GM12878 (cell line): ENCODE results near the gene CXCL17. TPM values are rescaled to one million over a fixed set of nuclear protein-coding genes. Genes with fewer than 3 reads are reported as not detected.

ENCODE experiments used
- ATAC-seq: fragments of 200-7000 bp; cut with Tn5 transposase; 3 replicates; pipeline ENCODE4 v1.9.1; 2020; ENCODE audit warnings: mild to moderate bottlenecking, moderate library complexity
- BruUV-seq: library from RNA; stranded (reverse); fragments of 400-500 nt; replicated peaks from 2 replicates; lab custom pipeline; 2021; lab: Mats Ljungman, UMichigan
- CTCF ChIA-PET: fragments of 300-600 bp; sonication (Branson Sonifier 250); formaldehyde crosslinking; extraction: SDS; loops from one replicate; lab custom pipeline; 2021; ENCODE audit warnings: inconsistent platforms; lab: Yijun Ruan, JAX
- POLR2A ChIA-PET: fragments of 350-600 bp; formaldehyde crosslinking; extraction: SDS; loops from one replicate; lab custom pipeline; 2021; ENCODE audit warnings: inconsistent platforms; lab: Charles Lee
- RAD21 ChIA-PET: fragments of 300-600 bp; sonication (Branson Sonifier 250); formaldehyde crosslinking; loops from one replicate; lab custom pipeline; 2023; ENCODE audit warnings: antibody characterized with exemption; ENCODE audit not compliant: unreplicated experiment; lab: Charles Lee
- SMC1A ChIA-PET: fragments of 300-600 bp; sonication (Branson Sonifier 250); formaldehyde crosslinking; loops from one replicate; lab custom pipeline; 2023; ENCODE audit not compliant: unreplicated experiment, uncharacterized antibody; lab: Charles Lee
- DNase-seq: peaks from one replicate; pipeline ENCODE4 v3.0.0-alpha.2; 2011; ENCODE audit warnings: low read depth, low spot score
- FAIRE-seq: peaks from 3 replicates; lab custom pipeline; 2011; peaks lifted over from hg19 to GRCh38; lab: Jason Lieb, UNC
- H2AFZ ChIP-seq: 2 replicates; pipeline ENCODE4 v1.6.0; 2011; ENCODE audit warnings: low read depth, low read length, control low read depth; ENCODE audit not compliant: control insufficient read depth
- H3K27ac ChIP-seq: 2 replicates; pipeline ENCODE4 v1.5.1; 2011; ENCODE audit warnings: control low read depth; ENCODE audit not compliant: control insufficient read depth, insufficient read depth
- H3K27me3 ChIP-seq, 2 experiments: replicated peaks in 1 of 2; 2 replicates each; pipeline versions ENCODE4 v1.6.0 to v1.6.1; 2011; ENCODE audit warnings: low read length in 1 of 2; ENCODE audit not compliant: control insufficient read depth in 2 of 2, insufficient read depth in 2 of 2
- H3K36me3 ChIP-seq, 2 experiments: 2 replicates each; pipeline ENCODE4 v1.5.1; 2011; ENCODE audit warnings: low read length in 1 of 2; ENCODE audit not compliant: control insufficient read depth in 2 of 2, insufficient read depth in 2 of 2
- H3K4me1 ChIP-seq: 2 replicates; pipeline ENCODE4 v1.6.1; 2011; ENCODE audit warnings: mild to moderate bottlenecking, low read length, moderate library complexity, mixed read lengths; ENCODE audit not compliant: control insufficient read depth, insufficient read depth
- H3K4me2 ChIP-seq: 2 replicates; pipeline ENCODE4 v1.6.0; 2011; ENCODE audit warnings: control low read depth; ENCODE audit not compliant: control insufficient read depth, insufficient read depth
- H3K4me3 ChIP-seq: fragments of 200-600 bp; sonication (generic); 2 replicates; pipeline ENCODE4 v1.5.1; 2016
- H3K79me2 ChIP-seq: 2 replicates; pipeline ENCODE4 v1.6.0; 2011; ENCODE audit warnings: low read length; ENCODE audit not compliant: control insufficient read depth, insufficient read depth
- H3K9ac ChIP-seq: 2 replicates; pipeline ENCODE4 v1.8.0; 2011; ENCODE audit warnings: low read length, control low read depth, mixed read lengths; ENCODE audit not compliant: control insufficient read depth, insufficient read depth
- H3K9me3 ChIP-seq: replicated peaks from 3 replicates; pipeline ENCODE4 v1.5.1; 2011; ENCODE audit warnings: mild to moderate bottlenecking, low read length; ENCODE audit not compliant: control insufficient read depth, insufficient read depth
- H4K20me1 ChIP-seq: 2 replicates; pipeline ENCODE4 v1.6.0; 2011; ENCODE audit not compliant: control insufficient read depth, insufficient read depth
- CBFB ChIP-seq: IDR thresholded peaks from 2 replicates; pipeline ENCODE4 v1.6.1; 2016; ENCODE audit warnings: antibody characterized with exemption, low read depth
- CEBPB ChIP-seq, 2 experiments: fragments of 150-350 bp in 1 of 2; IDR thresholded peaks; 2 replicates each; pipeline ENCODE4 v1.6.1; 2012 to 2014; ENCODE audit warnings: low read depth in 2 of 2, low read length in 2 of 2, borderline replicate concordance in 1 of 2, inconsistent platforms in 1 of 2
- CEBPZ ChIP-seq: fragments of 150-350 bp; IDR thresholded peaks from 2 replicates; pipeline ENCODE4 v1.6.1; 2016; ENCODE audit warnings: low read depth, low read length
- E4F1 ChIP-seq: fragments of 450-650 bp; IDR thresholded peaks from 2 replicates; pipeline ENCODE4 v1.6.1; 2018; ENCODE audit warnings: borderline replicate concordance, mild to moderate bottlenecking; ENCODE audit not compliant: partially characterized antibody
- IKZF2 ChIP-seq, 2 experiments: fragments of 450-650 bp; IDR thresholded peaks; 2 replicates each; pipeline ENCODE4 v1.6.1; 2017; ENCODE audit warnings: mild to moderate bottlenecking in 2 of 2, moderate library complexity in 2 of 2
- IRF3 ChIP-seq: fragments of 450-650 bp; IDR thresholded peaks from 2 replicates; pipeline ENCODE4 v1.6.1; 2014; ENCODE audit warnings: mild to moderate bottlenecking
- JUND ChIP-seq: IDR thresholded peaks from 2 replicates; pipeline ENCODE4 v1.6.1; 2012; ENCODE audit warnings: low read depth, mild to moderate bottlenecking, low read length, improper control_type of control experiment, moderate library complexity
- PKNOX1 ChIP-seq: fragments of 450-650 bp; IDR thresholded peaks from 2 replicates; pipeline ENCODE4 v1.6.1; 2016; ENCODE audit warnings: mild to moderate bottlenecking
- POU2F2 ChIP-seq: IDR thresholded peaks from 3 replicates; pipeline ENCODE4 v1.6.1; 2011; ENCODE audit warnings: low read depth, mild to moderate bottlenecking, low read length, borderline replicate concordance
- RBBP5 ChIP-seq: fragments of 200-600 bp; sonication (generic); conservative IDR thresholded peaks from 2 replicates; pipeline ENCODE4 v1.6.1; 2016
- SP1 ChIP-seq: IDR thresholded peaks from one replicate; pipeline ENCODE4 v1.6.1; 2011; ENCODE audit warnings: low read depth, low read length
- ZNF207 ChIP-seq: fragments of 450-650 bp; IDR thresholded peaks from 2 replicates; pipeline ENCODE4 v1.6.1; 2014; ENCODE audit warnings: antibody characterized with exemption, mild to moderate bottlenecking, borderline replicate concordance
- WGBS: methylation state at CpG from one replicate; pipeline ENCODE4 v1.1.6; 2016; ENCODE audit warnings: low lambda C conversion rate; ENCODE audit not compliant: insufficient replicate concordance, insufficient coverage; ENCODE audit errors: missing lambda C conversion rate; 5-methylcytosine and 5-hydroxymethylcytosine counted together
- in situ Hi-C: fragments of 300-500 bp; cut with MboI; formaldehyde crosslinking; loops from 9 replicates; pipeline ENCODE4 v1.14.3; 2018; ENCODE audit warnings: mixed read lengths
- intact Hi-C: fragments of 100-400 bp; cut with micrococcal nuclease; formaldehyde crosslinking; loops from one replicate; pipeline ENCODE4 v1.14.2; 2022; ENCODE audit not compliant: unreplicated experiment
- polyA plus RNA-seq, 11 experiments: library from polyadenylated mRNA; depleted of rRNA in 4 of 11; unstranded in 6 of 11; stranded (reverse) in 5 of 11; fragments of >200 nt; fragmentation: Nextera tagmentation in 4 of 11; fragmentation: Illumina TruSeq in 1 of 11; extraction: Ambion mirVana in 4 of 11; extraction: Trizol in 1 of 11; gene quantifications; 1 replicate in 1 of 11; 2 replicates in 10 of 11; pipeline versions ENCODE4 v1.2.1 to v1.2.3, GENCODE V29; 2011 to 2016; ENCODE audit warnings: inconsistent platforms in 2 of 11, missing spikeins in 2 of 11, low read depth in 1 of 11
- total RNA-seq, 4 experiments: library from RNA; depleted of rRNA in 3 of 4; stranded (reverse); fragments of >200 nt in 3 of 4; fragmentation: Illumina TruSeq in 1 of 4; extraction: Trizol in 1 of 4; gene quantifications; 2 replicates each; pipeline versions ENCODE4 v1.2.1 to v1.2.3, GENCODE V29; 2013 to 2021

The CXCL17 gene
- total and polyA plus RNA-seq, 10 of the 15 experiments (the other 5 are each of a cell fraction or from before 2014, with no cell fraction given) = 0.13 to 0.24 (median 0.15) TPM; not detected in 7

- ATAC-seq (no peak), FAIRE-seq (no peak), DNase-seq (no peak)
- Histone ChIP-seq H3K4me3 (no peak overlapping the region), H3K9me3 (no peaks in the 10 kb centered on the region), H3K9ac (no peak overlapping the region), H4K20me1 (no peaks in the 10 kb centered on the region), H2AFZ (no peak overlapping the region), H3K4me2 (no peak overlapping the region), H3K4me1 (peaks cover 3% of the 10 kb centered on the region), H3K36me3 (no peaks in the 10 kb centered on the region), H3K27me3 (no peaks in the 10 kb centered on the region), H3K27ac (no peak overlapping the region), H3K79me2 (no peaks in the 10 kb centered on the region)
- no TSS peak for BruUV-seq
- ChIA-PET RAD21 (no interaction called here), POLR2A (interaction anchor here (0.6 kb wide), 1 partner anchor 10 kb away, joined by 11 read pairs; no protein-coding TSS in a partner anchor), CTCF (interaction anchor here (1.1 to 3.5 kb wide), 6 partner anchors 24 to 57 kb away, joined by 3 to 12 read pairs (median 3); partner anchors contain the start of gene CEACAM1), SMC1A (interaction anchor here (0.5 to 3.7 kb wide), 4 partner anchors 22 to 1689 kb away, joined by 3 to 20 read pairs (median 3); partner anchors contain the start of gene CEACAM1)
- WGBS = 57% methylated on average over 7 of the region's 7 CpGs
- intact Hi-C loops (no loop called here), in situ Hi-C loops (no loop called here)
- TF ChIP-seq PKNOX1 (no peak), IKZF2 (IDR thresholded peaks at IDR 0.05) (no peak), SP1 (no peak), E4F1 (no peak), CBFB (no peak), RBBP5 (no peak), JUND (no peak), CEBPB (IDR thresholded peaks at IDR 0.05; ENCODE audit: borderline replicate concordance in 1 of 2, low read depth in 2 of 2, low read length in 2 of 2) (no peak), CEBPZ (no peak), ZNF207 (no peak), IRF3 (no peak), POU2F2 (no peak)
Observed at GRCh38 chr19:42472402-42473147, 29.8 kb upstream of the CXCL17 start.
